Measurements from ENCODE around the gene LILRB2.
"Not testable (repeated sequence)": the region's sequence is repeated elsewhere in the genome, so short reads cannot be mapped to it uniquely, and the experiment has no call there.

LILRB2 gene

GRCh38 chr19:54281007-54281728, at the start of gene LILRB2:
TSS of gene LILRB2 (minus strand) at chr19:54281110. CDS start at chr19:54280496, 614 bp downstream.
- no peak within 1 kb of the TSS for H3K4me3 ChIP-seq (ENCODE audit: low read depth, low read length)
- no peak for DNase-seq (ENCODE audit: low read depth)

DNA sequence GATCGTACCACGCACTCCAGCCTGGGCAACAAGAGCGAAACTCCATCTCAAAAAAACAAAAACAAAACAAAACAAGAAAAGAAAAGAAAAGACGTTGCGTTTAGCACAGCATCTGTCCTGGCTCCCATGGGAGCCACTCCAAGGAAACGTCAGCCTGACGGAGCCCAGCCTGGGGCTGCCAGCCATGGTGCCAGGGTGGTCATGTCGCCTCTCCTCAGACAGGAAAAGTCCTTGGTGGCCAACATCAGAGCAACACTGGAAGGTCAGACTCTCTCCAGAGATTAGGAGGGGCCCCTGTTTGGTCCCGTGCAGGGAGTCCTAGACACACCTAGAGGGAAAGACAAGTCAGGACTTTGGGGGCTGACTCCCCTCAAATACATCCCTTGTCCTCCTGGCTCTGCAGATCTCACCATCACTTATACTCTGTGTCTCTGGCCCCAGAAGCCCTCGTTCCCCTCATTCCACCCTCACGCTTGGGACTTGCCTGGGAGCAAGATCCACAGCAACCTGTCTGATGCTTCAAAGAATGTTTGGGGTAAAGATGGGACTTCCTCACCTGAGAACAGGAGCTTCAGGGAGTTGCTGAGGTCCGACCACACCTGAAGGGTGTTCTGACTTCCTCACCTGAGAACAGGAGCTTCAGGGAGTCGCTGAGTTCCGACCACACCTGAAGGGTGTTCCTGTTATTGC, 48.7 kb upstream of the LILRB2 start:
- H3K4me3 ChIP-seq (ENCODE audit: low read depth, low read length) = no peak overlapping the region
- DNase-seq (ENCODE audit: low read depth) = no peak

GRCh38 chr19:54328781-54329180, 47.9 kb upstream of the LILRB2 start:
- not testable (repeated sequence) for DNase-seq (ENCODE audit: low read depth); H3K4me3 ChIP-seq (ENCODE audit: low read depth, low read length)

- no peak for DNase-seq (ENCODE audit: low read depth)
- no peak overlapping the region for H3K4me3 ChIP-seq (ENCODE audit: low read depth, low read length)
These were observed 44.7 kb upstream of the LILRB2 start for GRCh38 chr19:54325631-54326030.

DNA sequence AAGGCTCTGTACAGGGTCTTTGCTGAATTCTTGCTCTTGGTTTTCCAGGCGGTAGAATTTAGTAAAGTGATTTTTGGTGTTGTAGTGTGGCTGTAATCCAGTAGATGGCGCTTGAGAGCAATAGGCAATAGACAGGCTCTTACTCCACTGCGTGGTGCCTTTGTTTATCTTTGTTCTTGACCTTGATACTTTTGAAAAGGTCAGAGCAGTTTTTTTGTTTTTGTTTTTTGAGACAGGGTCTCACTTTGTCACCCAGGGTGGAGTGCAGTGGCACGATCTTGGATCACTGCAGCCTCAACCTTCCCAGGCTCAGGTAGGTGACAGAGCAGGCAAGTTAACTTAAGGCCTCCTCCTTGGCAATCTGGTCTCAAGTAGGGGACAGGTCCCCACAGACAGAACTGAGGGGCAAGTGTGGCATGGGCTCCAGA, 44.3 kb upstream of the LILRB2 start:
- DNase-seq (ENCODE audit: low read depth) = no peak

DNA sequence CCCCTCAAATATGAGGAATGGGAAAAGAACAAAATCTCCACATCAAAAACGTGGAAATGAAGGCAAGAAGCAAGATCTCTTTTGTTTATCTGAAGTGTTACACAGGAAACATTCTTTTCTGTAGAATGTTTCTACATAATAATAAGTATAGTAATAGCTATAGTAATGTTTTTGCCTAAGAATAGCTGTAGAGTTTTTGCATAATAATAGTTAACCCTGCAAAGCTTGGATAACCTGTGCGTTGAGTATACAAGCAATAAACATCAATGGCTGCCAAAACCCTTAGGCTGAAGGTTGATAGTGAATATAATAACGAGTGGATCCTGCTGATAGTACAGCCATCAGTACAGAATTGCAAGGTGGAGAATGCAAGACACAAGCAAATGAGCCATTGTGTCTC, 43.2 kb upstream of the LILRB2 start:
- no peak overlapping the region for H3K4me3 ChIP-seq (ENCODE audit: low read depth, low read length)
- DNase-seq (ENCODE audit: low read depth) = no peak

More for the DNA sequence above, 44.3 kb upstream of the LILRB2 start:
- no peak overlapping the region for H3K4me3 ChIP-seq (ENCODE audit: low read depth, low read length)

DNA sequence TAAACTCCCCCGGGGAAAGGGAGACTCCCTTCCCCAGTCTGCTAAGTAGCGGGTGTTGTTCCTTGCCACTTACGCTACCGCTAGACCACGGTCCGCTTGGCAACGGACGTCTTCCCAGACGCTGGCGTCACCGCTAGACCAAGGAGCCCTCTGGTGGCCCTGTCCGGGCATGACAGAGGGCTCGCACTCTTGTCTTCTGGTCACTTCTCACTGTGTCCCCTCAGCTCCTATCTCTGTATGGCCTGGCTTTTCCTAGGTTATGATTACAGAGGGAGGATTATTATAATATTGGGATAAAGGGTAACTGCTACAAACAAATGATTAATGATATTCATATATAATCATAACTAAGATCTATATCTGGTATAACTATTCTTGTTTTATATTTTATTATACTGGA, 42.0 kb upstream of the LILRB2 start:
- H3K4me3 ChIP-seq (ENCODE audit: low read depth, low read length); DNase-seq (ENCODE audit: low read depth): not testable (repeated sequence)

- DNase-seq (ENCODE audit: low read depth) = not testable (repeated sequence)
These were observed 41.4 kb upstream of the LILRB2 start for GRCh38 chr19:54322295-54322694.

DNA sequence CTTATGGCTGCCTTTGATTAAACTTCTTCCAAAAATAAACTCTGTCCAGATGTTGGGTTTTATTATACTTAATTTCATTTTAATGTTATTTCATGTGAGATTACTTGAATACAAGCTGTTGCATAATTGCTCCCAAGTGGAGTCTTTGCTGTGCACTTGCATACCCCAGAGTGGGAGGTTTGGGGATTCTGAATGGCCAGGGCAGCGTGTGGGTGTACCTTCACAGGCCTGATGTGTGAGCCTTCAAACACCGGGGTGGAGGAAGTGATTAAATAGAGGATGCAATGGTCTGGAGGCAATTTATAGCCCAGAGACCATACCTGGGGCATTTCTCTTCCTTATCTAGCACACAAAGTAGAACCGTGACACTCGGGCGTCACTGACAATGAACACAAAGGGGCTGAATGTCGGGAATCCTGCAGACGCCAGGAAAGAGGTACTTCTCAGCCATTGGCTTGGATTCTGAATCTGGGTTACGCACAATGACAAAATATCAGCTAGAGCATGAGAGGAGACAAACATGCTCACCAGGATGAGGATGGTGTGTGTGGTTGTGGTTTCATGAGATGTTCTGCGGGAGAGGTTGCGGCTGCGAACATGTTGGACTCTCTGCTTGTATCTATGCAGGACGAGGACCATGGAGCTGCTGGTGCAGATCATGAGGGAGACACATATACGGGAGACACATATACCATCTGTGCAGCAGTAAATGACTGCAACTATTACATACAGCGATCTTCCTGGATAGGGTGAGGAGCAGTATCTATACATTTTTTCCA, 39.2 kb upstream of the LILRB2 start:
- no peak overlapping the region for H3K4me3 ChIP-seq (ENCODE audit: low read depth, low read length)
- DNase-seq (ENCODE audit: low read depth) = no peak

More at GRCh38 chr19:54322295-54322694, 41.4 kb upstream of the LILRB2 start:
- not testable (repeated sequence) for H3K4me3 ChIP-seq (ENCODE audit: low read depth, low read length)

GRCh38 chr19:54319049-54319448, 38.1 kb upstream of the LILRB2 start:
- DNase-seq (ENCODE audit: low read depth) = no peak
- no peak overlapping the region for H3K4me3 ChIP-seq (ENCODE audit: low read depth, low read length)

- DNase-seq (ENCODE audit: low read depth) = no peak
- no peak overlapping the region for H3K4me3 ChIP-seq (ENCODE audit: low read depth, low read length)
These were observed 37.0 kb upstream of the LILRB2 start for GRCh38 chr19:54317965-54318240.

- DNase-seq (ENCODE audit: low read depth) = no peak
- no peak overlapping the region for H3K4me3 ChIP-seq (ENCODE audit: low read depth, low read length)
These were observed 36.4 kb upstream of the LILRB2 start for GRCh38 chr19:54317108-54317964.

DNA sequence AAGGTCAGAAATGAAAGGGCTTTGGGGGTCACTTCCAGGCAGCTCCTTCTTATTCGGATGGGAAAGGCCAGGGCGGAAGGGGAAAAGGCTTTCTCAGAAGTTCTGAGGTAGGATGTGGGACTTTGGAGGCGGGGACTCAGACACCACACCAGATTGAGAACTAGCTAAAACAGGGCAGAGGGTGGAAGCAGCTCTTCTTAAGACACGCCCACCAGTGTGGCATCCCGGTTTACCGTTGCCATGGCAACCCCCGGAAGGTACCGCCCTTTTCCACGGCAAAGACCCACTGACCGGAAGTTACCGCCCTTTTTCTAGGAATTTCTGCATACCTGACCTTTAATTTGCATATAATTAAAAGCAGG, 35.8 kb upstream of the LILRB2 start:
- DNase-seq (ENCODE audit: low read depth) = no peak
- H3K4me3 ChIP-seq (ENCODE audit: low read depth, low read length) = no peak overlapping the region

DNA sequence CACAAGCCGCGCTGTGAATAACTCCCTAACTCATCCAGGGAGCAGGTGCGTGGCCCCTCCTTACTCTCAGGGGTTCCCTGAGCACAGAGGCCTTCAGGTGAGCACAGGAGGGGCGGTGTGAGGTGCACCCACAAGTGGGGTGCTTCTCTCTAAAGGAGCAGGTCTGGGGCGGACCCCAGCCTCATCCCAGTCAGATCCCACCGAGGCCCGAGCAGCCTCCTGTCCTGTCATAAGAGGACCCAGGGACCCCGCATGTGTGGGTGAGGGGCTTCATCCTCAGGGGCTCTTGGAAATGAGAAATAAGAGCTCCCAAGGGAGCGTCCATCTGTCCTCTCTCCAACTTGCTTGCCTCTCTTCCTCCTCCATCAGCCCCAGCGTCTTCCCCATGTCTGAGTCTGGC, 35.0 kb upstream of the LILRB2 start:
- H3K4me3 ChIP-seq (ENCODE audit: low read depth, low read length) = no peak overlapping the region

GRCh38 chr19:54312436-54313377, 31.8 kb upstream of the LILRB2 start, which contains the start of gene LILRA5:
TSS of gene LILRA5 (minus strand) at chr19:54313166. CDS start at chr19:54313019, 147 bp downstream.
- H3K4me3 ChIP-seq (ENCODE audit: low read depth, low read length) = no peak within 1 kb of the TSS
- DNase-seq (ENCODE audit: low read depth) = no peak

More for the DNA sequence above, 35.0 kb upstream of the LILRB2 start:
- no peak for DNase-seq (ENCODE audit: low read depth)

- no peak overlapping the region for H3K4me3 ChIP-seq (ENCODE audit: low read depth, low read length)
- no peak for DNase-seq (ENCODE audit: low read depth)
These were observed 31.1 kb upstream of the LILRB2 start for GRCh38 chr19:54312011-54312410.

DNA sequence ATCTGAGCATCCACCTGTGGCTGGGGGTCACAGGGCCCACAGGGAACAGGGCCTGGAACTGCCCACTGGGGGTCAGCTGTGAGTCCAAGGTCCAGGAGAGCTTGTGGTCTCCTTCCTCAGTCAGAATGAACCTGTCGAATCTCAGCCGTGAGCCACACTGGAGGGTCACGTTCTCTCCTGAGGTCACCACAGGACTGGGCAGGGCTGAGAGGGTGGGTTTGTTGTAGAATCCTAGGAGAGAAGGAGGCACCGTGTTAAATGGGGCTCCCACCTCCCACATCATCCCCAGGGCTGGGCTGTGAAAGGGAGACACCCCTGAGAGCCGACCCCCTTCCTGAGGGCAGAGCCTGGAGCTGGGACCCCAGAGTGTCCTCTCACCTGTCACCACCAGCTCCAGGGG, 30.6 kb upstream of the LILRB2 start:
- H3K4me3 ChIP-seq (ENCODE audit: low read depth, low read length) = no peak overlapping the region
- DNase-seq (ENCODE audit: low read depth) = no peak

DNA sequence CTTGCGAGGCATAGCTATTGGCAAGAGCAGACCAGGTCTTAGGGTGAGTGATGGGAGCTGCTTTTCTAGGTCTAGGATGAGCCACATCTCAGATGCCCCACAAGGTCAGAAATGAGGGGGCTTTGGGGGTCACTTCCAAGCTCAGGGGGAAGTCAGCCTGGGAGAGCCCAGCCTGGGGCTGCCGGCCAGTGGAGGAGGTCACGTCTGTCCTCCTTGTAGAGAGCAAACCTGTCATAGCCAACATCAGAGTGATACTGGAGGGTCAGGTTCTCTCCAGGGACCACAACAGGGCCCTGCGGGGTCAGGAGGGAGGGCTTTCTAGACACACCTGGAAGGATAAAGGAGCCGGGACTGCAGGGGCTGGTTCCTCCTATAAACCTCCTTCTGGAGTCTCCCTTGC, 29.6 kb upstream of the LILRB2 start:
- no peak for DNase-seq (ENCODE audit: low read depth)
- no peak overlapping the region for H3K4me3 ChIP-seq (ENCODE audit: low read depth, low read length)
